SU-DHL-6 (cell line): Measurements from ENCODE around the gene ACTR6.

ENCODE experiments used
- CTCF ChIP-seq: fragments of 200-600 bp; sonication (generic); IDR thresholded peaks from one replicate; pipeline ENCODE4 v1.5.1; 2017; ENCODE audit warnings: antibody characterized with exemption, mild to moderate bottlenecking, low read length, moderate library complexity; ENCODE audit not compliant: insufficient read depth, poor library complexity, severe bottlenecking
- EZH2phosphoT487 ChIP-seq: fragments of 200-600 bp; sonication (generic), shearing (Covaris generic); conservative IDR thresholded peaks from 2 replicates; pipeline ENCODE4 v1.6.1; 2018; ENCODE audit warnings: mild to moderate bottlenecking, antibody characterized with exemption, low read length, moderate library complexity, mixed read lengths

GRCh38 chr12:100248886-100249285 is 48.3 kb downstream of the ACTR6 start:
- TF ChIP-seq CTCF (no peak), EZH2phosphoT487 (no peak)
